Effector memory CD8-positive, alpha-beta T cell (primary cell): ENCODE data around the gene BCAS4.

Experiments
- ATAC-seq: fragments of 150-1000 bp; cut with Tn5 transposase; replicated peaks from 2 replicates; pipeline ENCODE4 v1.10.0; 2021; ENCODE audit warnings: mild to moderate bottlenecking, moderate library complexity
- DNase-seq, 3 experiments: peaks; one replicate each; pipeline ENCODE4 v3.0.0; 2021
- H3K27ac Mint-ChIP-seq, 2 donors: one replicate each; pipeline ENCODE4 v1.8.0; 2022; ENCODE audit warnings: mild to moderate bottlenecking in 2 of 2, mixed read lengths in 2 of 2, moderate library complexity in 2 of 2
- H3K27me3 Mint-ChIP-seq, 2 donors: one replicate each; pipeline ENCODE4 v1.8.0; 2022; ENCODE audit warnings: mixed read lengths in 2 of 2
- H3K36me3 Mint-ChIP-seq: one replicate; pipeline ENCODE4 v1.8.0; 2022; ENCODE audit warnings: mild to moderate bottlenecking, moderate library complexity, mixed read lengths; ENCODE audit not compliant: insufficient read depth
- H3K4me1 Mint-ChIP-seq, 2 donors: one replicate each; pipeline ENCODE4 v1.8.0; 2022; ENCODE audit warnings: low read depth in 2 of 2, mixed read lengths in 2 of 2
- H3K4me3 Mint-ChIP-seq, 2 donors: one replicate each; pipeline ENCODE4 v1.8.0; 2022; ENCODE audit warnings: mild to moderate bottlenecking in 2 of 2, mixed read lengths in 2 of 2, moderate library complexity in 2 of 2
- H3K9me3 Mint-ChIP-seq, 2 donors: one replicate each; pipeline ENCODE4 v1.8.0; 2022; ENCODE audit warnings: mixed read lengths in 2 of 2

Gene BCAS4

GRCh38 chr20:50850721-50851286 is 55.9 kb downstream of the BCAS4 start:
- Mint-ChIP-seq H3K9me3 (no peaks in the 10 kb centered on the region), H3K27ac (peak overlapping the region in 1 of 2 donors; percentile 55), H3K27me3 (no peaks in the 10 kb centered on the region), H3K36me3 (peaks cover 4% of the 10 kb centered on the region), H3K4me1 (peaks cover 3 to 13% of the 10 kb centered on the region in 2 donors), H3K4me3 (no peak overlapping the region)
- ATAC-seq (no peak), DNase-seq (no peak)

DNA sequence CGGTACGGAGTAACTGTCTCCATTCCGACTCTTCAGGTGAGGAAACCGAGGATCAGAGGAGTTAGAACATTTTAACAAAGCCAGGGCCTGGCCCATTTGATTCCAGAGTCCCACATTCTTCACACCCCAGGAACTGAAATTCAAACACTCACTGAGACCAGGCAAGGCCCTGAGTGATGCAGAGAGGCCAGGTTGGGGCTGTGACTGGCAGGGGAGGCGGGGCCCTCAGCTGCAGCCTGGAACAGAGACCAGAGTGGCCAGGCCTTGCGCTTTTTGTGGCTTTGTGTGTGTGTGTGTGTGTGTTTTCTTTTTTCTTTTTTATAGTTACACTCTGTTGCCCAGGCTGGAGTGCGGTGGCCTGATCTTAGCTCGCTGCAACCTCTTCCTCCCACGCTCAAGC is 57.2 kb downstream of the BCAS4 start:
- Mint-ChIP-seq H3K27ac (peak overlapping the region; percentile 60 to 72), H3K4me1 (peaks cover 3 to 13% of the 10 kb centered on the region in 2 donors), H3K36me3 (peaks cover 4% of the 10 kb centered on the region), H3K27me3 (no peaks in the 10 kb centered on the region), H3K4me3 (no peak overlapping the region), H3K9me3 (no peaks in the 10 kb centered on the region)
- DNase-seq (no peak), ATAC-seq (no peak)

- Mint-ChIP-seq H3K9me3 (no peaks in the 10 kb centered on the region), H3K27me3 (no peaks in the 10 kb centered on the region), H3K36me3 (peaks cover 4% of the 10 kb centered on the region), H3K27ac (peak overlapping the region in 1 of 2 donors; percentile 11), H3K4me1 (peaks cover 3 to 6% of the 10 kb centered on the region in 2 donors), H3K4me3 (no peak overlapping the region)
- no peak for ATAC-seq
- no peak for DNase-seq
These were observed 59.8 kb downstream of the BCAS4 start for GRCh38 chr20:50854506-50855249.

- H3K27ac Mint-ChIP-seq, result no peak overlapping the region
These were observed 60.9 kb downstream of the BCAS4 start for GRCh38 chr20:50855498-50856474.

DNA sequence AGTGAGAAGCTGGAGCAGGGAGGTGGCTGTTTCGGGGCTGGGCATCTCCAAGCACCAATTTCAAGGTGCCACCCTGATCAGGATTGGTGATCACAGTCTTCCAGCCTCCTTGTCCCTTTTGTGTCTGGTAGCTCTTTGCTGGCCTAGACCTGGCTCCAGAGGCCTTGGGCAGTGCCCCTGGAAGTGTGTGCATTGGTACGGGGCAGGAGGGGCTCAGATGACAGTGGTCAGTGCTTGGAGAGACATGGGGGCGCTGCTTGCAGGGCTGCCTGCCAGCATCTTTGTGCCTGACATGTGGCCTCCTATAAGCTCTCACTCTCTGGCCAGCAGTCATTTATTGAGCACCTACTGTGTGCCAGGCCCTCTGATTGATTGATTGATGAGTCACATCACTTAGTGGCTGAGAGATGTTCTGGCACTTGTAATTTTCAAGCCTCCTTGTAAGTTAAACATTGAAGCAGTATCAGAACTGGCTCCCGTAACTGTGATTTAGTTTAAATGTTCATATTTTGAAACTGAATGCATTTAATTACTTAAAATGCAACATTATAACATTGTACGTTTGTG is 61.7 kb downstream of the BCAS4 start:
- no peak for ATAC-seq
- H3K36me3 Mint-ChIP-seq, result peaks cover 4% of the 10 kb centered on the region
- H3K4me3 Mint-ChIP-seq, result no peak overlapping the region
- DNase-seq, result no peak
- no peaks in the 10 kb centered on the region for H3K27me3 Mint-ChIP-seq
- no peaks in the 10 kb centered on the region for H3K9me3 Mint-ChIP-seq
- peaks cover 0 to 3% of the 10 kb centered on the region in 2 donors for H3K4me1 Mint-ChIP-seq
- H3K27ac Mint-ChIP-seq, result peak overlapping the region in 1 of 2 donors; percentile 79

More at GRCh38 chr20:50855498-50856474, 60.9 kb downstream of the BCAS4 start:
- H3K4me1 Mint-ChIP-seq, result peaks cover 0 to 3% of the 10 kb centered on the region in 2 donors
- no peaks in the 10 kb centered on the region for H3K9me3 Mint-ChIP-seq
- H3K4me3 Mint-ChIP-seq, result no peak overlapping the region
- DNase-seq (no peak), ATAC-seq (no peak)
- H3K27me3 Mint-ChIP-seq, result no peaks in the 10 kb centered on the region
- peaks cover 4% of the 10 kb centered on the region for H3K36me3 Mint-ChIP-seq

DNA sequence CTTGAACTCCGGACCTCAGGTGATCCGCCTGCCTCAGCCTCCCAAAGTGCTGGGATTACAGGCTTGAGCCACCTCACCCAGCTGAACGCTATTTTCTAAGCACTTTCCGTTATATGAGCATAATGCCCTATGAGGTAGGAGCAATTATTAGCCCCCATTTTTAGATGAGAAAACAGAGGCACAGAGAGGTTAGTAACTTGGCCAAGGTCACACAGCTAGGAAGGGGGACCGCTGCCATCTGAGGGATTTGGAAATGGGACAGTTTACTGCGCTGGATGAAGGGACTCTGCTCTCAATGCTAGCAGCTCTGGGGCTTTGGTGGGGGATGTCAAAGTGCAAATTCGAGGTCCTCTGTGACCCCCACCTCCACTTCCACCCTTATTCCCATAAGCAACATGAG is 62.5 kb downstream of the BCAS4 start:
- H3K4me3 Mint-ChIP-seq, result no peak overlapping the region
- peaks cover 4% of the 10 kb centered on the region for H3K36me3 Mint-ChIP-seq
- ATAC-seq (no peak), DNase-seq (no peak)
- H3K27ac Mint-ChIP-seq, result peak overlapping the region; percentile 60 to 79
- peaks cover 0 to 3% of the 10 kb centered on the region in 2 donors for H3K4me1 Mint-ChIP-seq
- H3K27me3 Mint-ChIP-seq, result no peaks in the 10 kb centered on the region
- H3K9me3 Mint-ChIP-seq, result no peaks in the 10 kb centered on the region

DNA sequence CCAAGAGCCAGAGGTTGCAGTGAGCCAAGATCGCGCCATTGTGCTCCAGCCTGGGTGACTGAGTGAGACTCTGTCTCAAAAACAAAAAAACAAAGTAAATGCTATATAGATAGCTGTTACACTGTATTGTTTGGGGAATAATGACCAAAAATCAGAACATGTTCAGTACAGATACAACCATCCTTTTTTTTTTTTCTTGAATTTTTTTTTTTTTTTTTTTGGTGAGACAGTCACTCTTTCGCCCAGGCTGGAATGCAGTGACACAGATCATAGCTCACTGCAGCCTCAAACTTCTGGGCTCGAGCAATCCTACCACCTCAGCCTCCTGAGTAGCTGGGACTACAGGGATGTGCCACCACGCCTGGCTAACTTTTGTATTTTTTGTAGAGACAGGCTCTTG is 63.7 kb downstream of the BCAS4 start:
- no peak for DNase-seq
- H3K4me1 Mint-ChIP-seq, result peaks cover 0 to 3% of the 10 kb centered on the region in 2 donors
- no peaks in the 10 kb centered on the region for H3K9me3 Mint-ChIP-seq
- no peak overlapping the region for H3K4me3 Mint-ChIP-seq
- no peak overlapping the region for H3K27ac Mint-ChIP-seq
- peaks cover 3% of the 10 kb centered on the region for H3K36me3 Mint-ChIP-seq
- ATAC-seq, result no peak
- no peaks in the 10 kb centered on the region for H3K27me3 Mint-ChIP-seq

GRCh38 chr20:50859161-50859560 is 64.3 kb downstream of the BCAS4 start:
- peaks cover 0 to 3% of the 10 kb centered on the region in 2 donors for H3K4me1 Mint-ChIP-seq
- no peaks in the 10 kb centered on the region for H3K27me3 Mint-ChIP-seq
- no peaks in the 10 kb centered on the region for H3K9me3 Mint-ChIP-seq
- H3K36me3 Mint-ChIP-seq, result peaks cover 3% of the 10 kb centered on the region
- no peak for ATAC-seq
- H3K4me3 Mint-ChIP-seq, result no peak overlapping the region
- DNase-seq, result no peak
- no peak overlapping the region for H3K27ac Mint-ChIP-seq

- DNase-seq, result no peak
- peaks cover 6% of the 10 kb centered on the region for H3K36me3 Mint-ChIP-seq
- H3K4me1 Mint-ChIP-seq, result peaks cover 0 to 3% of the 10 kb centered on the region in 2 donors
- no peaks in the 10 kb centered on the region for H3K9me3 Mint-ChIP-seq
- H3K4me3 Mint-ChIP-seq, result no peak overlapping the region
- ATAC-seq, result no peak
- H3K27me3 Mint-ChIP-seq, result no peaks in the 10 kb centered on the region
- H3K27ac Mint-ChIP-seq, result no peak overlapping the region
These were observed 66.2 kb downstream of the BCAS4 start for GRCh38 chr20:50861012-50861411.

- H3K27ac Mint-ChIP-seq, result peak overlapping the region in 1 of 2 donors; percentile 10
- H3K27me3 Mint-ChIP-seq, result no peaks in the 10 kb centered on the region
These were observed 67.7 kb downstream of the BCAS4 start for GRCh38 chr20:50862546-50862945.

DNA sequence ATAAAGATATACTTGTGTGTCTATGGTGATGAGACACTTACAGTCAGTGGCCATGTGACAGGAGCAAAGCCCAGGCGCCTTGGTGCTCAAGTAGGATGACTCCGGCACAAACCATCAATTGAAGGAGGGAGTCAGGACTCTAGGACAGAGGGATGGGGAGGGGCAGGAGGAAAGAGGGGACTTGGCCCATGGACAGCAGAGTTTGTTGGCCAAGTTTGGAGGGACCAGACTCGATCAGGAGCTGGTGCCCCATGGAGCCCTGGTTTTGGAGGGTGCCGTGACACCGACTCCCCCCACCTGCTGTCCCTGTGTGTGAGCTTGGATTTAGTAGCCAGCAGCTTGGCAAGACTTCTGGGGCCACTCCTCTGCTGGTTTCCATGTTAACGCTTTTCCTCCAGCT is 70.3 kb downstream of the BCAS4 start:
- ATAC-seq, result no peak
- Mint-ChIP-seq H3K4me1 (no peaks in the 10 kb centered on the region), H3K27me3 (no peaks in the 10 kb centered on the region), H3K36me3 (peaks cover 9% of the 10 kb centered on the region), H3K4me3 (no peak overlapping the region), H3K27ac (no peak overlapping the region), H3K9me3 (no peaks in the 10 kb centered on the region)
- DNase-seq, result no peak

More at GRCh38 chr20:50862546-50862945, 67.7 kb downstream of the BCAS4 start:
- DNase-seq, result no peak
- Mint-ChIP-seq H3K4me1 (peaks cover 0 to 3% of the 10 kb centered on the region in 2 donors), H3K36me3 (peaks cover 9% of the 10 kb centered on the region), H3K9me3 (no peaks in the 10 kb centered on the region), H3K4me3 (no peak overlapping the region)
- no peak for ATAC-seq

- Mint-ChIP-seq H3K36me3 (peaks cover 9% of the 10 kb centered on the region), H3K4me3 (no peak overlapping the region), H3K4me1 (no peaks in the 10 kb centered on the region), H3K9me3 (no peaks in the 10 kb centered on the region), H3K27ac (no peak overlapping the region), H3K27me3 (no peaks in the 10 kb centered on the region)
- no peak for DNase-seq
- no peak for ATAC-seq
These were observed 70.7 kb downstream of the BCAS4 start for GRCh38 chr20:50865591-50865990.

GRCh38 chr20:50866036-50866685 is 71.3 kb downstream of the BCAS4 start:
- Mint-ChIP-seq H3K36me3 (peaks cover 9% of the 10 kb centered on the region), H3K4me1 (no peaks in the 10 kb centered on the region), H3K27me3 (no peaks in the 10 kb centered on the region), H3K27ac (no peak overlapping the region), H3K9me3 (no peaks in the 10 kb centered on the region), H3K4me3 (no peak overlapping the region)
- DNase-seq (no peak), ATAC-seq (no peak)
